Middle frontal gyrus (tissue), 1 donor: Measurements from ENCODE around the gene SCNN1B.

Experiments used
- DNase-seq: peaks from one replicate; pipeline ENCODE4 v3.0.0-alpha.2; 2015; ENCODE audit warnings: low spot score; ENCODE audit errors: extremely low spot score

Gene SCNN1B

GRCh38 chr16:23320693-23321092 is 18.6 kb downstream of the SCNN1B start:
- no peak for DNase-seq

GRCh38 chr16:23321206-23321875 is 19.2 kb downstream of the SCNN1B start:
- no peak for DNase-seq

- DNase-seq: no peak
Observed at GRCh38 chr16:23323224-23324030, 21.3 kb downstream of the SCNN1B start.

GRCh38 chr16:23324727-23325126 is 22.6 kb downstream of the SCNN1B start:
- no peak for DNase-seq

- DNase-seq: no peak
Observed at GRCh38 chr16:23327836-23328235, 25.7 kb downstream of the SCNN1B start.

GRCh38 chr16:23330161-23330560 is 28.1 kb downstream of the SCNN1B start:
- DNase-seq: no peak

GRCh38 chr16:23330583-23331249 is 28.6 kb downstream of the SCNN1B start:
- no peak for DNase-seq

GRCh38 chr16:23333034-23333579 is 31.0 kb downstream of the SCNN1B start:
- no peak for DNase-seq

- DNase-seq: no peak
Observed at GRCh38 chr16:23333831-23334456, 31.8 kb downstream of the SCNN1B start.

- no peak for DNase-seq
Observed at GRCh38 chr16:23334457-23334853, 32.4 kb downstream of the SCNN1B start.

GRCh38 chr16:23334950-23335349 is 32.8 kb downstream of the SCNN1B start:
- DNase-seq: no peak

- no peak for DNase-seq
Observed at GRCh38 chr16:23337836-23338550, 35.9 kb downstream of the SCNN1B start.

GRCh38 chr16:23339787-23340186 is 37.7 kb downstream of the SCNN1B start:
- DNase-seq: no peak

- no peak for DNase-seq
Observed at GRCh38 chr16:23342083-23342640, 40.1 kb downstream of the SCNN1B start.

GRCh38 chr16:23343643-23344612 is 41.8 kb downstream of the SCNN1B start:
- no peak for DNase-seq

- DNase-seq: no peak
Observed at GRCh38 chr16:23345237-23345636, 43.1 kb downstream of the SCNN1B start.

GRCh38 chr16:23348579-23349469 is 46.7 kb downstream of the SCNN1B start:
- DNase-seq: no peak

- DNase-seq: no peak
Observed at GRCh38 chr16:23351360-23351759, 49.3 kb downstream of the SCNN1B start.
